ENCODE data around the gene MIOX. TPM values are rescaled to one million over a fixed set of nuclear protein-coding genes. Genes with fewer than 3 reads are reported as not detected.

MIOX gene
- total and polyA plus RNA-seq, 2 of the 13 experiments (the other 11 are each of a cell fraction or from before 2014, with no cell fraction given) = 1.5 to 2.9 TPM

DNA sequence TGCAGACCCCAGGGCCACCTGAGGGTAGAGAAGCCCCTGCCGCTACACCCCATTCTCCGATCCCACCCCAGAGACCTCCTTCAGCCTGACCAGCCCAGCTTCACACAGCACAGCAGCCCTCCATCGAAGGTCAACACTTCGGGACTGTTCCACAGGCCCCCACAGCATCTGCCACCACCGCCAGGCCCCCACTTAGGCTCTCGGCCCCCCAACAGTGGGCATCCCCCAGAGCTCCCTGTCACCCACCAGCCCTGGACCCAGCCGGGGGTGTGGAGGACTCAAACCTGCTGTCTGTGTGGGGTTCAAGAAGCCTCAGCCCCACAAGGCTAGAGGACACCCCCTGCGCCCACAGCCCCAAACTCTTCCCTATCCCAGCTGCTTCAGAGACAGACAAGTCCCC lies 18.0 kb upstream of the MIOX start:
- Histone ChIP-seq H3K27me3 (ENCODE audit: control insufficient read depth in 1 of 2, insufficient read depth in 2 of 2, low read length in 2 of 2) (no peaks in the 10 kb centered on the region), H3K79me2 (ENCODE audit: insufficient read depth, low read length) (peaks cover 43% of the 10 kb centered on the region), H3K4me3 (replicated peaks in 1 of 3; ENCODE audit: insufficient read depth in 1 of 3, low read depth in 2 of 3, low read length in 3 of 3) (no peak overlapping the region), H3K4me2 (ENCODE audit: low read depth, low read length) (no peak overlapping the region), H3K36me3 (replicated peaks in 1 of 2; ENCODE audit: control insufficient read depth in 1 of 2, insufficient read depth in 2 of 2, low read length in 2 of 2) (peaks cover 21 to 39% of the 10 kb centered on the region in 2 experiments; a peak in 4 of 5 replicates), H3K27ac (ENCODE audit: extremely low read length, insufficient read depth, low read length) (no peak overlapping the region), H3K4me1 (ENCODE audit: insufficient read depth, low read length) (peaks cover 38% of the 10 kb centered on the region), H4K20me1 (ENCODE audit: insufficient read depth, low read length) (peaks cover 31% of the 10 kb centered on the region), H3K9ac (ENCODE audit: insufficient read depth, low read depth, low read length) (no peak overlapping the region), H3K9me3 (ENCODE audit: low read length) (no peaks in the 10 kb centered on the region), H2AFZ (ENCODE audit: low read length) (no peak overlapping the region)
- TF ChIP-seq ZNF7 (CRISPR knock-in tag; IDR thresholded peaks at IDR 0.05) = no peak
- TF ChIP-seq, protein P1, sequence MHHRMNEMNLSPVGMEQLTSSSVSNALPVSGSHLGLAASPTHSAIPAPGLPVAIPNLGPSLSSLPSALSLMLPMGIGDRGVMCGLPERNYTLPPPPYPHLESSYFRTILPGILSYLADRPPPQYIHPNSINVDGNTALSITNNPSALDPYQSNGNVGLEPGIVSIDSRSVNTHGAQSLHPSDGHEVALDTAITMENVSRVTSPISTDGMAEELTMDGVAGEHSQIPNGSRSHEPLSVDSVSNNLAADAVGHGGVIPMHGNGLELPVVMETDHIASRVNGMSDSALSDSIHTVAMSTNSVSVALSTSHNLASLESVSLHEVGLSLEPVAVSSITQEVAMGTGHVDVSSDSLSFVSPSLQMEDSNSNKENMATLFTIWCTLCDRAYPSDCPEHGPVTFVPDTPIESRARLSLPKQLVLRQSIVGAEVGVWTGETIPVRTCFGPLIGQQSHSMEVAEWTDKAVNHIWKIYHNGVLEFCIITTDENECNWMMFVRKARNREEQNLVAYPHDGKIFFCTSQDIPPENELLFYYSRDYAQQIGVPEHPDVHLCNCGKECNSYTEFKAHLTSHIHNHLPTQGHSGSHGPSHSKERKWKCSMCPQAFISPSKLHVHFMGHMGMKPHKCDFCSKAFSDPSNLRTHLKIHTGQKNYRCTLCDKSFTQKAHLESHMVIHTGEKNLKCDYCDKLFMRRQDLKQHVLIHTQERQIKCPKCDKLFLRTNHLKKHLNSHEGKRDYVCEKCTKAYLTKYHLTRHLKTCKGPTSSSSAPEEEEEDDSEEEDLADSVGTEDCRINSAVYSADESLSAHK (CRISPR knock-in tag; IDR thresholded peaks at IDR 0.05; ENCODE audit: borderline replicate concordance) = no peak
- TF ChIP-seq KMT2B (CRISPR knock-in tag; IDR thresholded peaks at IDR 0.05) = no peak
- TF ChIP-seq ZNF256 (CRISPR knock-in tag; conservative IDR thresholded peaks at IDR 0.05) = no peak
- TF ChIP-seq, protein P2, sequence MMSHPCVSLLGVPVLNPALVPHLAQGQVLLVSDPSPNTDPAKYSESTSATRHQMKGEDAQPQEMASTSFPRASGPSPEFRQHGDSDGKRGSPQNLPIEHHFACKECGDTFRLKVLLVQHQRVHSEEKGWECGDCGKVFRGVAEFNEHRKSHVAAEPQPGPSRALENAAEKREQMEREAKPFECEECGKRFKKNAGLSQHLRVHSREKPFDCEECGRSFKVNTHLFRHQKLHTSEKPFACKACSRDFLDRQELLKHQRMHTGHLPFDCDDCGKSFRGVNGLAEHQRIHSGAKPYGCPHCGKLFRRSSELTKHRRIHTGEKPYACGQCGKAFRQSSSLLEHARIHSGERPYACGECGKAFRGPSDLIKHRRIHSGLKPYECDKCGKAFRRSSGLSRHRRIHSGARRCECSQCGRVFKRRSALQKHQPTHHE (CRISPR knock-in tag; IDR thresholded peaks at IDR 0.05; ENCODE audit: borderline replicate concordance) = no peak
- TF ChIP-seq ATM (IDR thresholded peaks at IDR 0.05; ENCODE audit: borderline replicate concordance) = no peak
- TF ChIP-seq AKAP8 (CRISPR knock-in tag; IDR thresholded peaks at IDR 0.05) = no peak
- TF ChIP-seq, protein P3, sequence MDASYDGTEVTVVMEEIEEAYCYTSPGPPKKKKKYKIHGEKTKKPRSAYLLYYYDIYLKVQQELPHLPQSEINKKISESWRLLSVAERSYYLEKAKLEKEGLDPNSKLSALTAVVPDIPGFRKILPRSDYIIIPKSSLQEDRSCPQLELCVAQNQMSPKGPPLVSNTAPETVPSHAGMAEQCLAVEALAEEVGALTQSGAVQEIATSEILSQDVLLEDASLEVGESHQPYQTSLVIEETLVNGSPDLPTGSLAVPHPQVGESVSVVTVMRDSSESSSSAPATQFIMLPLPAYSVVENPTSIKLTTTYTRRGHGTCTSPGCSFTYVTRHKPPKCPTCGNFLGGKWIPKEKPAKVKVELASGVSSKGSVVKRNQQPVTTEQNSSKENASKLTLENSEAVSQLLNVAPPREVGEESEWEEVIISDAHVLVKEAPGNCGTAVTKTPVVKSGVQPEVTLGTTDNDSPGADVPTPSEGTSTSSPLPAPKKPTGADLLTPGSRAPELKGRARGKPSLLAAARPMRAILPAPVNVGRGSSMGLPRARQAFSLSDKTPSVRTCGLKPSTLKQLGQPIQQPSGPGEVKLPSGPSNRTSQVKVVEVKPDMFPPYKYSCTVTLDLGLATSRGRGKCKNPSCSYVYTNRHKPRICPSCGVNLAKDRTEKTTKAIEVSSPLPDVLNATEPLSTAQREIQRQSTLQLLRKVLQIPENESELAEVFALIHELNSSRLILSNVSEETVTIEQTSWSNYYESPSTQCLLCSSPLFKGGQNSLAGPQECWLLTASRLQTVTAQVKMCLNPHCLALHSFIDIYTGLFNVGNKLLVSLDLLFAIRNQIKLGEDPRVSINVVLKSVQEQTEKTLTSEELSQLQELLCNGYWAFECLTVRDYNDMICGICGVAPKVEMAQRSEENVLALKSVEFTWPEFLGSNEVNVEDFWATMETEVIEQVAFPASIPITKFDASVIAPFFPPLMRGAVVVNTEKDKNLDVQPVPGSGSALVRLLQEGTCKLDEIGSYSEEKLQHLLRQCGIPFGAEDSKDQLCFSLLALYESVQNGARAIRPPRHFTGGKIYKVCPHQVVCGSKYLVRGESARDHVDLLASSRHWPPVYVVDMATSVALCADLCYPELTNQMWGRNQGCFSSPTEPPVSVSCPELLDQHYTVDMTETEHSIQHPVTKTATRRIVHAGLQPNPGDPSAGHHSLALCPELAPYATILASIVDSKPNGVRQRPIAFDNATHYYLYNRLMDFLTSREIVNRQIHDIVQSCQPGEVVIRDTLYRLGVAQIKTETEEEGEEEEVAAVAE (CRISPR knock-in tag; IDR thresholded peaks at IDR 0.05; ENCODE audit: borderline replicate concordance) = no peak
- no peak for TF ChIP-seq SMAD9 (CRISPR knock-in tag; IDR thresholded peaks at IDR 0.05)
- TF ChIP-seq, protein P4, sequence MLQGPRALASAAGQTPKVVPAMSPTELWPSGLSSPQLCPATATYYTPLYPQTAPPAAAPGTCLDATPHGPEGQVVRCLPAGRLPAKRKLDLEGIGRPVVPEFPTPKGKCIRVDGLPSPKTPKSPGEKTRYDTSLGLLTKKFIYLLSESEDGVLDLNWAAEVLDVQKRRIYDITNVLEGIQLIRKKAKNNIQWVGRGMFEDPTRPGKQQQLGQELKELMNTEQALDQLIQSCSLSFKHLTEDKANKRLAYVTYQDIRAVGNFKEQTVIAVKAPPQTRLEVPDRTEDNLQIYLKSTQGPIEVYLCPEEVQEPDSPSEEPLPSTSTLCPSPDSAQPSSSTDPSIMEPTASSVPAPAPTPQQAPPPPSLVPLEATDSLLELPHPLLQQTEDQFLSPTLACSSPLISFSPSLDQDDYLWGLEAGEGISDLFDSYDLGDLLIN (CRISPR knock-in tag; IDR thresholded peaks at IDR 0.05; ENCODE audit: borderline replicate concordance) = no peak
- no peak for TF ChIP-seq ZNF501 (CRISPR knock-in tag; IDR thresholded peaks at IDR 0.05)
- in situ Hi-C loops (cut with HindIII; ENCODE audit: extremely low pct_ligation_motif_present, low pct_unique_long_range_greater_than_20kb) = no loop called here
- CTCF ChIA-PET (ENCODE audit: low intra/inter-chr PET ratio, low total read pairs) = no interaction called here
- no peak for FAIRE-seq
- POLR2A ChIA-PET = no interaction called here
- BruUV-seq (replicated peaks) = no TSS peak
- 98% methylated on average over 6 of the region's 8 CpGs for WGBS (ENCODE audit: low lambda C conversion rate)
- intact Hi-C loops (cut with micrococcal nuclease; ENCODE audit: unreplicated experiment) = no loop called here
- no peak for DNase-seq (ENCODE audit: low spot score)
- no peak for ATAC-seq
